Astrocyte (in vitro differentiated cells and primary cell): Measurements from ENCODE around the gene TARP.

Experiments used
- DNase-seq: peaks from one replicate; pipeline ENCODE4 v3.0.0-alpha.2; 2010; ENCODE audit warnings: low read depth
- FAIRE-seq: peaks from 2 replicates; lab custom pipeline; 2011; peaks lifted over from hg19 to GRCh38; lab: Jason Lieb, UNC
- H2AFZ ChIP-seq: 2 replicates; pipeline ENCODE4 v1.6.0; 2012; ENCODE audit warnings: low read depth, low read length, inconsistent platforms
- H3K27ac ChIP-seq: 2 replicates; pipeline ENCODE4 v1.5.1; 2011; ENCODE audit warnings: low read depth, low read length, inconsistent platforms
- H3K27me3 ChIP-seq: 2 replicates; pipeline ENCODE4 v1.6.0; 2011; ENCODE audit warnings: low read length, inconsistent platforms; ENCODE audit not compliant: insufficient read depth
- H3K36me3 ChIP-seq: 2 replicates; pipeline ENCODE4 v1.5.1; 2011; ENCODE audit warnings: low read length, inconsistent platforms; ENCODE audit not compliant: insufficient read depth
- H3K4me1 ChIP-seq: 2 replicates; pipeline ENCODE4 v1.5.1; 2011; ENCODE audit warnings: low read length, inconsistent platforms; ENCODE audit not compliant: insufficient read depth
- H3K4me2 ChIP-seq: 2 replicates; pipeline ENCODE4 v1.6.0; 2012; ENCODE audit warnings: low read length, inconsistent platforms
- H3K4me3 ChIP-seq: 2 replicates; pipeline ENCODE4 v1.5.1; 2011; ENCODE audit warnings: low read depth, mild to moderate bottlenecking, low read length, inconsistent platforms; ENCODE audit not compliant: insufficient read depth
- H3K79me2 ChIP-seq: 2 replicates; pipeline ENCODE4 v1.6.0; 2012; ENCODE audit warnings: mild to moderate bottlenecking, low read length, inconsistent platforms; ENCODE audit not compliant: insufficient read depth
- H3K9ac ChIP-seq: 2 replicates; pipeline ENCODE4 v1.6.0; 2012; ENCODE audit warnings: mild to moderate bottlenecking, low read length, inconsistent platforms
- H3K9me3 ChIP-seq: 2 replicates; pipeline ENCODE4 v1.5.1; 2012; ENCODE audit warnings: low read depth, mild to moderate bottlenecking, low read length, inconsistent platforms; ENCODE audit not compliant: insufficient read depth
- H4K20me1 ChIP-seq: 2 replicates; pipeline ENCODE4 v1.6.0; 2012; ENCODE audit warnings: low read length, inconsistent platforms; ENCODE audit not compliant: insufficient read depth
- H3K27ac Mint-ChIP-seq: one replicate; pipeline ENCODE4 v1.8.0; 2021; ENCODE audit warnings: mild to moderate bottlenecking, mixed read lengths; ENCODE audit not compliant: unreplicated experiment
- H3K27me3 Mint-ChIP-seq: one replicate; pipeline ENCODE4 v1.8.0; 2021; ENCODE audit warnings: low read depth, mixed read lengths; ENCODE audit not compliant: unreplicated experiment
- H3K36me3 Mint-ChIP-seq: one replicate; pipeline ENCODE4 v1.8.0; 2021; ENCODE audit warnings: low read depth, mixed read lengths; ENCODE audit not compliant: unreplicated experiment
- H3K4me1 Mint-ChIP-seq: one replicate; pipeline ENCODE4 v1.8.0; 2021; ENCODE audit warnings: low read depth, mixed read lengths; ENCODE audit not compliant: unreplicated experiment
- H3K4me3 Mint-ChIP-seq: one replicate; pipeline ENCODE4 v1.8.0; 2021; ENCODE audit warnings: mild to moderate bottlenecking, moderate library complexity, mixed read lengths; ENCODE audit not compliant: unreplicated experiment
- H3K9me3 Mint-ChIP-seq: one replicate; pipeline ENCODE4 v1.8.0; 2021; ENCODE audit warnings: mild to moderate bottlenecking, mixed read lengths; ENCODE audit not compliant: unreplicated experiment
- EZH2 ChIP-seq: IDR thresholded peaks from 2 replicates; pipeline ENCODE4 v1.6.1; 2012; ENCODE audit warnings: mild to moderate bottlenecking, low read length, inconsistent platforms; ENCODE audit not compliant: insufficient read depth
- TF ChIP-seq, protein P1 (sequence below): IDR thresholded peaks from 2 replicates; pipeline ENCODE4 v1.5.1; 2011; ENCODE audit warnings: low read depth, mild to moderate bottlenecking, inconsistent platforms, low read length, moderate library complexity; ENCODE audit not compliant: insufficient read depth

Gene TARP

DNA sequence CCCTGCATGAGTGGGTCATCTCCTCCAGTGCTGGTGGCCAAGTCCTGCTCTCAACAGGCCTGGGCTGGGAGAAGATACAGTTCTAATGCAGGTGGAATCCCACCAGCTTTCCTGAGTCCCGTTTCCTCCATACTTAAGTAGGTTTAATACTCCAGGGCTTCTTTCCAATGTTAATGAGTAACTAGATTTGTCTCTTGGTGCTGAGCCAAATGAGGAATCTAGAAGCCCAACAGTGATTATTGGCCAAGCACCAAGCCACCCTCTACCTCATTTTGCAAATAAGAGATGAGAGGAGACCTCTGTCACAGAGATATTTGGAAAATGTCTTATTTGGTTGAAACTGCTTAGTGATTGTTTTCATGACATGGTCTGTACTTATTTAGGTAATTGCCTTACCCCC lies 58.3 kb downstream of the TARP start:
- H3K27me3 ChIP-seq, result no peaks in the 10 kb centered on the region
- Mint-ChIP-seq H3K27me3 (no peaks in the 10 kb centered on the region), H3K9me3 (no peaks in the 10 kb centered on the region), H3K4me1 (peaks cover 9% of the 10 kb centered on the region), H3K27ac (no peak overlapping the region), H3K36me3 (peaks cover 13% of the 10 kb centered on the region), H3K4me3 (no peak overlapping the region)
- H3K9ac ChIP-seq, result no peak overlapping the region
- FAIRE-seq, result no peak
- H3K9me3 ChIP-seq, result no peaks in the 10 kb centered on the region
- H3K36me3 ChIP-seq, result peaks cover 29% of the 10 kb centered on the region
- H4K20me1 ChIP-seq, result peaks cover 39% of the 10 kb centered on the region
- H3K79me2 ChIP-seq, result peaks cover 15% of the 10 kb centered on the region
- H2AFZ ChIP-seq, result no peak overlapping the region
- H3K4me2 ChIP-seq, result no peak overlapping the region
- peak overlapping the region; percentile 3 for H3K27ac ChIP-seq
- H3K4me1 ChIP-seq, result peaks cover 8% of the 10 kb centered on the region
- TF ChIP-seq EZH2, result no peak
- TF ChIP-seq, protein P1, sequence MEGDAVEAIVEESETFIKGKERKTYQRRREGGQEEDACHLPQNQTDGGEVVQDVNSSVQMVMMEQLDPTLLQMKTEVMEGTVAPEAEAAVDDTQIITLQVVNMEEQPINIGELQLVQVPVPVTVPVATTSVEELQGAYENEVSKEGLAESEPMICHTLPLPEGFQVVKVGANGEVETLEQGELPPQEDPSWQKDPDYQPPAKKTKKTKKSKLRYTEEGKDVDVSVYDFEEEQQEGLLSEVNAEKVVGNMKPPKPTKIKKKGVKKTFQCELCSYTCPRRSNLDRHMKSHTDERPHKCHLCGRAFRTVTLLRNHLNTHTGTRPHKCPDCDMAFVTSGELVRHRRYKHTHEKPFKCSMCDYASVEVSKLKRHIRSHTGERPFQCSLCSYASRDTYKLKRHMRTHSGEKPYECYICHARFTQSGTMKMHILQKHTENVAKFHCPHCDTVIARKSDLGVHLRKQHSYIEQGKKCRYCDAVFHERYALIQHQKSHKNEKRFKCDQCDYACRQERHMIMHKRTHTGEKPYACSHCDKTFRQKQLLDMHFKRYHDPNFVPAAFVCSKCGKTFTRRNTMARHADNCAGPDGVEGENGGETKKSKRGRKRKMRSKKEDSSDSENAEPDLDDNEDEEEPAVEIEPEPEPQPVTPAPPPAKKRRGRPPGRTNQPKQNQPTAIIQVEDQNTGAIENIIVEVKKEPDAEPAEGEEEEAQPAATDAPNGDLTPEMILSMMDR, result no peak
- H3K4me3 ChIP-seq, result no peak overlapping the region
- DNase-seq, result peak; percentile 61

DNA sequence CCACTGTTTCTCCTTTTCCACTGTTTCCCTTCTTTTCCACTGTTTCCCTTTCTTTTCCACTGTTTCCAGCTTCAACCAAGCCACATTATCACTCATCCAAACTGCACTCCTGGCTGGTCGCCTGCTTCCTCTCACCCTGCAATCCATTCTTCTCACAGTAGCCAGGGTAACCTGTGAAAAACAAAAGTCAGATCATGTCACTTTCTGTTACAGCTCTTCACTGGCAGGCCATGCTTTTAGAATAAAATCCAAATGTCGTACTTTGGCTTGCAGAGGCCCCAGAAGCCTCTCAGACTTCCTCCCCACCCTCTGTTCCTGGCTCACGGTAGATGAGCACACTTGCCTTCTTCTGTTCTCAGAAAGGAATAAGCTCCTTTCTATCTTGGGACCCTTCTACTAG lies 61.5 kb downstream of the TARP start:
- no peaks in the 10 kb centered on the region for H3K9me3 Mint-ChIP-seq
- Histone ChIP-seq H3K79me2 (peaks cover 20% of the 10 kb centered on the region), H3K36me3 (peaks cover 14% of the 10 kb centered on the region), H4K20me1 (peaks cover 53% of the 10 kb centered on the region), H3K9ac (no peak overlapping the region), H2AFZ (no peak overlapping the region), H3K4me3 (no peak overlapping the region), H3K27ac (no peak overlapping the region), H3K9me3 (no peaks in the 10 kb centered on the region), H3K4me1 (peaks cover 8% of the 10 kb centered on the region), H3K27me3 (no peaks in the 10 kb centered on the region), H3K4me2 (no peak overlapping the region)
- peaks cover 9% of the 10 kb centered on the region for H3K4me1 Mint-ChIP-seq
- no peak for TF ChIP-seq EZH2
- TF ChIP-seq, protein P1, result no peak
- H3K36me3 Mint-ChIP-seq, result peaks cover 11% of the 10 kb centered on the region
- peak; percentile 48 for DNase-seq
- H3K27me3 Mint-ChIP-seq, result no peaks in the 10 kb centered on the region
- no peak overlapping the region for H3K27ac Mint-ChIP-seq
- no peak for FAIRE-seq
- no peak overlapping the region for H3K4me3 Mint-ChIP-seq

DNA sequence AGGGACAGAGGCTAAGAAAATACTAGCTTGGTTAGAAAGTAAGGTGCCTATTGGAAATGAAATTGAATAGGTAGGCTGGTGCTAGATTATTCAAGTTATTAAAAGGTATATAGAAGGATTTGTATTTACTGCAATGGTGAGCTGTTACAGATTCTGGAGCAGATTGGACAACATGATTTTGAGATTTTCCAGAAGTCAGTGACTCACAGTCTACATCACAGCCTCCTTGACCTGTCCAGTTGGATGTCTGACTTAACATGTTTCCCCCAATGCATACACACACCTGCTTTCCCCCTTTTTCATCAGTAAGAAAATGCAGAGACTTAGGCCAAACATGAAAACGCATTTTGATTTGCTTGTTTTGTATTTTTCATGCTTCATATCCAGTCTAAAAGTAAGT lies 62.0 kb downstream of the TARP start:
- Histone ChIP-seq H3K4me3 (no peak overlapping the region), H3K4me1 (peaks cover 8% of the 10 kb centered on the region), H2AFZ (no peak overlapping the region), H3K4me2 (no peak overlapping the region), H3K27me3 (no peaks in the 10 kb centered on the region), H3K27ac (no peak overlapping the region), H3K36me3 (peaks cover 10% of the 10 kb centered on the region), H3K9me3 (no peaks in the 10 kb centered on the region), H3K79me2 (peaks cover 25% of the 10 kb centered on the region), H4K20me1 (peaks cover 58% of the 10 kb centered on the region), H3K9ac (no peak overlapping the region)
- no peak for DNase-seq
- Mint-ChIP-seq H3K4me1 (peaks cover 9% of the 10 kb centered on the region), H3K27ac (no peak overlapping the region), H3K36me3 (peaks cover 11% of the 10 kb centered on the region), H3K27me3 (no peaks in the 10 kb centered on the region), H3K9me3 (no peaks in the 10 kb centered on the region), H3K4me3 (no peak overlapping the region)
- TF ChIP-seq, protein P1, result no peak
- TF ChIP-seq EZH2, result no peak
- FAIRE-seq, result no peak
